K562 (cell line): ENCODE measurements around the gene FKBP2. TPM values are rescaled to one million over a fixed set of nuclear protein-coding genes. Genes with fewer than 3 reads are reported as not detected.

Experiments
- BACH1 ChIP-seq: fragments of 200-800 bp; sonication (Bioruptor generic); IDR thresholded peaks from 2 replicates; pipeline ENCODE4 v1.6.1; 2016; ENCODE audit warnings: missing genetic modification characterization, missing compliant biosample characterization
- CTCFL ChIP-seq: IDR thresholded peaks from 2 replicates; pipeline ENCODE4 v1.6.1; 2011; ENCODE audit warnings: borderline replicate concordance, low read depth, mild to moderate bottlenecking, moderate library complexity, low read length; ENCODE audit not compliant: insufficient read depth, poor library complexity, severe bottlenecking
- EZH2 ChIP-seq: IDR thresholded peaks from 2 replicates; pipeline ENCODE4 v1.6.1; 2012; ENCODE audit warnings: low read depth, mild to moderate bottlenecking, inconsistent platforms, low read length, borderline replicate concordance
- GMEB1 ChIP-seq: fragments of 250-450 bp; sonication (Bioruptor Pico); IDR thresholded peaks from 2 replicates; pipeline ENCODE4 v1.4.0; 2020; ENCODE audit warnings: mild to moderate bottlenecking
- GTF2E2 ChIP-seq: fragments of 200-800 bp; sonication (Bioruptor generic); IDR thresholded peaks from 2 replicates; pipeline ENCODE4 v1.6.1; 2016; ENCODE audit warnings: missing genetic modification characterization, missing compliant biosample characterization
- HEY1 ChIP-seq: fragments of 250-450 bp; sonication (Bioruptor Pico); IDR thresholded peaks from 2 replicates; pipeline ENCODE4 v1.5.0; 2020; ENCODE audit warnings: mild to moderate bottlenecking, moderate library complexity, borderline replicate concordance
- HLTF ChIP-seq: fragments of 450-650 bp; IDR thresholded peaks from 2 replicates; pipeline ENCODE4 v1.6.1; 2016
- JUNB ChIP-seq: fragments of 450-650 bp; formaldehyde crosslinking; conservative IDR thresholded peaks from 2 replicates; pipeline ENCODE4 v1.4.0; 2020; ENCODE audit warnings: mild to moderate bottlenecking
- MTF1 ChIP-seq: fragments of 250-450 bp; sonication (Bioruptor Pico); IDR thresholded peaks from 2 replicates; pipeline ENCODE4 v1.9.0; 2021; ENCODE audit warnings: moderate library complexity, mild to moderate bottlenecking, inconsistent platforms, borderline replicate concordance
- SMAD3 ChIP-seq: fragments of 450-650 bp; formaldehyde crosslinking; conservative IDR thresholded peaks from 2 replicates; pipeline ENCODE4 v1.4.0; 2020; ENCODE audit warnings: mild to moderate bottlenecking
- TFAM ChIP-seq: fragments of 250-450 bp; sonication (Bioruptor Pico); conservative IDR thresholded peaks from 2 replicates; pipeline ENCODE4 v1.5.0; 2021; ENCODE audit warnings: mild to moderate bottlenecking, moderate library complexity
- TSC22D4 ChIP-seq: fragments of 450-650 bp; IDR thresholded peaks from 2 replicates; pipeline ENCODE4 v1.6.1; 2016; ENCODE audit warnings: missing genetic modification characterization, missing biosample characterization, control low read depth
- ZBTB11 ChIP-seq, 3 experiments: fragments of 200-800 bp in 1 of 3; fragments of 250-450 bp in 1 of 3; fragments of 450-650 bp in 1 of 3; sonication (Bioruptor Pico) in 1 of 3; sonication (Bioruptor generic) in 1 of 3; formaldehyde crosslinking in 1 of 3; IDR thresholded peaks; 2 replicates each; pipeline versions ENCODE4 v1.6.1 to v1.8.0; 2016 to 2022; ENCODE audit warnings: mild to moderate bottlenecking in 2 of 3, missing genetic modification characterization in 2 of 3, missing compliant biosample characterization in 1 of 3, moderate library complexity in 1 of 3
- ZBTB2 ChIP-seq: fragments of 450-650 bp; IDR thresholded peaks from 2 replicates; pipeline ENCODE4 v1.6.1; 2016; ENCODE audit warnings: antibody characterized with exemption
- ZNF12 ChIP-seq: sonication (generic); formaldehyde crosslinking; IDR thresholded peaks from 2 replicates; pipeline ENCODE4 v1.4.0; 2020; ENCODE audit warnings: mild to moderate bottlenecking, missing genetic modification reagents
- ZNF436 ChIP-seq: fragments of 250-450, 450-650 bp; sonication (Bioruptor Pico); formaldehyde crosslinking; IDR thresholded peaks from 2 replicates; pipeline ENCODE4 v1.7.0; 2020; ENCODE audit warnings: mild to moderate bottlenecking
- polyA plus RNA-seq, 8 experiments: library from polyadenylated mRNA; depleted of rRNA in 4 of 8; stranded (reverse) in 5 of 8; unstranded in 3 of 8; fragments of >200 nt; fragmentation: Nextera tagmentation in 2 of 8; fragmentation: Illumina TruSeq in 1 of 8; extraction: Ambion mirVana in 2 of 8; extraction: Trizol in 1 of 8; gene quantifications; 2 replicates each; pipeline versions ENCODE4 v1.2.1 to v1.2.3, GENCODE V29; 2011 to 2014; ENCODE audit warnings: inconsistent platforms in 1 of 8, missing spikeins in 1 of 8
- total RNA-seq, 7 experiments: library from RNA; depleted of rRNA in 6 of 7; stranded (reverse); fragments of >200 nt in 6 of 7; fragmentation: Illumina TruSeq in 2 of 7; extraction: Trizol in 2 of 7; gene quantifications; 2 replicates each; pipeline versions ENCODE4 v1.2.1 to v1.2.3, GENCODE V29; 2011 to 2021; ENCODE audit warnings: low replicate concordance in 1 of 7

The FKBP2 gene
- total and polyA plus RNA-seq, 9 of the 15 experiments (the other 6 are each of a cell fraction or from before 2014, with no cell fraction given), result 3.5 to 151 (median 58.1) TPM

GRCh38 chr11:64207256-64208085 is 33.4 kb upstream of the FKBP2 start (continued):
- TF ChIP-seq TFAM (CRISPR knock-in tag) (no peak), ZBTB2 (peak; percentile 39; the same call in 1 of the 2 replicates), HLTF (no peak), ZNF436 (no peak), ZBTB11 (CRISPR knock-in tag; IDR thresholded peaks at IDR 0.05) (peak in 2 of 3 experiments; percentile 29 to 74; a peak in 3 of 6 replicates), ZNF12 (no peak), GTF2E2 (tag) (peak; percentile 95), GMEB1 (CRISPR knock-in tag) (no peak), TSC22D4 (no peak), CTCFL (no peak), HEY1 (no peak), EZH2 (no peak), BACH1 (0 out of 2 replicates have a peak, but pooled peaks have one; percentile 49), SMAD3 (CRISPR knock-in tag) (no peak), MTF1 (CRISPR knock-in tag) (no peak), JUNB (no peak)
